Natural killer cell (primary cell): Measurements from ENCODE around the gene ITGB5. TPM values are rescaled to one million over a fixed set of nuclear protein-coding genes. Genes with fewer than 3 reads are reported as not detected.

ENCODE experiments used
- ATAC-seq, 3 donors: fragments of 150-1000 bp in 2 of 3; fragments of 200-7000 bp in 1 of 3; cut with Tn5 transposase; 1 replicate in 1 of 3; 2 replicates in 2 of 3; pipeline ENCODE4 v1.10.0; 2021; ENCODE audit warnings: mild to moderate bottlenecking in 2 of 3, moderate library complexity in 2 of 3
- DNase-seq, 2 donors: peaks; one replicate each; pipeline versions ENCODE4 v3.0.0 to v3.0.0-alpha.2; 2013 to 2021; ENCODE audit warnings: mixed read lengths in 1 of 2
- H3K27ac ChIP-seq: one replicate; pipeline ENCODE4 v1.5.1; 2013; ENCODE audit warnings: mild to moderate bottlenecking, low read length
- H3K27me3 ChIP-seq: one replicate; pipeline ENCODE4 v1.6.1; 2013; ENCODE audit warnings: low read length; ENCODE audit not compliant: control insufficient read depth, insufficient read depth
- H3K36me3 ChIP-seq: one replicate; pipeline ENCODE4 v1.6.1; 2013; ENCODE audit warnings: low read length; ENCODE audit not compliant: control insufficient read depth, insufficient read depth
- H3K4me1 ChIP-seq: one replicate; pipeline ENCODE4 v1.6.1; 2013; ENCODE audit warnings: low read length; ENCODE audit not compliant: control insufficient read depth, insufficient read depth
- H3K4me3 ChIP-seq: one replicate; pipeline ENCODE4 v1.5.1; 2013; ENCODE audit warnings: low read length
- H3K9me3 ChIP-seq: one replicate; pipeline ENCODE4 v1.6.1; 2013; ENCODE audit warnings: low read length; ENCODE audit not compliant: control insufficient read depth, insufficient read depth
- H3K27ac Mint-ChIP-seq, 2 donors: one replicate each; pipeline ENCODE4 v1.8.0; 2022; ENCODE audit warnings: mild to moderate bottlenecking in 2 of 2, mixed read lengths in 2 of 2, moderate library complexity in 1 of 2
- H3K27me3 Mint-ChIP-seq, 2 donors: one replicate each; pipeline ENCODE4 v1.8.0; 2022; ENCODE audit warnings: low read depth in 2 of 2, mixed read lengths in 2 of 2
- H3K36me3 Mint-ChIP-seq: one replicate; pipeline ENCODE4 v1.8.0; 2022; ENCODE audit warnings: mixed read lengths
- H3K4me1 Mint-ChIP-seq, 2 donors: one replicate each; pipeline ENCODE4 v1.8.0; 2022; ENCODE audit warnings: mixed read lengths in 2 of 2
- H3K4me3 Mint-ChIP-seq: one replicate; pipeline ENCODE4 v1.8.0; 2022; ENCODE audit warnings: mild to moderate bottlenecking, moderate library complexity, mixed read lengths
- H3K9me3 Mint-ChIP-seq, 2 donors: one replicate each; pipeline ENCODE4 v1.8.0; 2022; ENCODE audit warnings: mixed read lengths in 2 of 2
- CTCF ChIP-seq: fragments of 200-600 bp; IDR thresholded peaks from one replicate; pipeline ENCODE4 v1.8.0; 2022; ENCODE audit warnings: antibody characterized with exemption
- WGBS: methylation state at CpG from one replicate; pipeline ENCODE4 v1.1.7; 2013; ENCODE audit warnings: missing lambda C conversion rate; ENCODE audit not compliant: insufficient coverage; 5-methylcytosine and 5-hydroxymethylcytosine counted together
- intact Hi-C: fragments of 100-400 bp; cut with micrococcal nuclease; formaldehyde crosslinking; loops from one replicate; pipeline ENCODE4 v1.14.2; 2022
- total RNA-seq, 4 donors: library from RNA; stranded (reverse); fragments of 120-200 nt in 1 of 4; gene quantifications; one replicate each; pipeline versions ENCODE4 v1.2.3 to v1.2.4, GENCODE V29; 2013 to 2022

The ITGB5 gene
- total RNA-seq, 3 donors from 2014 or later (not counting 1 experiment from before 2014, with no cell fraction given), result 1.0 to 8.4 (median 5.4) TPM

- no peak overlapping the region for H3K27ac ChIP-seq
- 93% methylated on average over 2 of the region's 2 CpGs for WGBS
Measured at GRCh38 chr3:124788254-124788745, 98.9 kb downstream of the ITGB5 start.

GRCh38 chr3:124787476-124788195 lies 99.5 kb downstream of the ITGB5 start:
- no peak overlapping the region for H3K4me3 ChIP-seq
- WGBS, result 93% methylated on average over 3 of the region's 3 CpGs
- no peak overlapping the region for H3K27ac Mint-ChIP-seq
- peaks cover 34 to 39% of the 10 kb centered on the region in 2 donors for H3K4me1 Mint-ChIP-seq
- TF ChIP-seq CTCF, result no peak
- intact Hi-C loops, result no loop called here
- DNase-seq, result no peak
- H3K36me3 ChIP-seq, result no peaks in the 10 kb centered on the region
- no peak overlapping the region for H3K4me3 Mint-ChIP-seq
- H3K36me3 Mint-ChIP-seq, result no peaks in the 10 kb centered on the region
- no peaks in the 10 kb centered on the region for H3K9me3 Mint-ChIP-seq
- ATAC-seq, result no peak
- H3K27ac ChIP-seq, result no peak overlapping the region
- H3K9me3 ChIP-seq, result no peaks in the 10 kb centered on the region
- H3K4me1 ChIP-seq, result peaks cover 42% of the 10 kb centered on the region
- H3K27me3 ChIP-seq, result no peaks in the 10 kb centered on the region
- peaks cover 0 to 5% of the 10 kb centered on the region in 2 donors for H3K27me3 Mint-ChIP-seq

More at GRCh38 chr3:124788254-124788745, 98.9 kb downstream of the ITGB5 start:
- Mint-ChIP-seq H3K27me3 (peaks cover 0 to 7% of the 10 kb centered on the region in 2 donors), H3K4me1 (peaks cover 34 to 37% of the 10 kb centered on the region in 2 donors), H3K9me3 (no peaks in the 10 kb centered on the region), H3K36me3 (no peaks in the 10 kb centered on the region), H3K27ac (no peak overlapping the region), H3K4me3 (no peak overlapping the region)
- Histone ChIP-seq H3K27me3 (no peaks in the 10 kb centered on the region), H3K36me3 (no peaks in the 10 kb centered on the region), H3K4me1 (peaks cover 42% of the 10 kb centered on the region), H3K4me3 (no peak overlapping the region), H3K9me3 (no peaks in the 10 kb centered on the region)
- ATAC-seq, result no peak
- no peak for TF ChIP-seq CTCF
- DNase-seq, result no peak
- intact Hi-C loops, result no loop called here

- Histone ChIP-seq H3K27ac (no peak overlapping the region), H3K36me3 (no peaks in the 10 kb centered on the region), H3K4me3 (no peak overlapping the region), H3K27me3 (no peaks in the 10 kb centered on the region), H3K4me1 (peaks cover 47% of the 10 kb centered on the region), H3K9me3 (no peaks in the 10 kb centered on the region)
- WGBS, result 73% methylated on average over 6 of the region's 6 CpGs
- TF ChIP-seq CTCF, result no peak
- Mint-ChIP-seq H3K27ac (no peak overlapping the region), H3K36me3 (no peaks in the 10 kb centered on the region), H3K4me1 (peaks cover 37 to 43% of the 10 kb centered on the region in 2 donors), H3K4me3 (no peak overlapping the region), H3K27me3 (peaks cover 0 to 9% of the 10 kb centered on the region in 2 donors), H3K9me3 (no peaks in the 10 kb centered on the region)
- intact Hi-C loops, result no loop called here
- DNase-seq, result no peak
- no peak for ATAC-seq
Measured at GRCh38 chr3:124786511-124787241, 100.5 kb downstream of the ITGB5 start.
